ENCODE results near the gene SHISA9.

Gene SHISA9

DNA sequence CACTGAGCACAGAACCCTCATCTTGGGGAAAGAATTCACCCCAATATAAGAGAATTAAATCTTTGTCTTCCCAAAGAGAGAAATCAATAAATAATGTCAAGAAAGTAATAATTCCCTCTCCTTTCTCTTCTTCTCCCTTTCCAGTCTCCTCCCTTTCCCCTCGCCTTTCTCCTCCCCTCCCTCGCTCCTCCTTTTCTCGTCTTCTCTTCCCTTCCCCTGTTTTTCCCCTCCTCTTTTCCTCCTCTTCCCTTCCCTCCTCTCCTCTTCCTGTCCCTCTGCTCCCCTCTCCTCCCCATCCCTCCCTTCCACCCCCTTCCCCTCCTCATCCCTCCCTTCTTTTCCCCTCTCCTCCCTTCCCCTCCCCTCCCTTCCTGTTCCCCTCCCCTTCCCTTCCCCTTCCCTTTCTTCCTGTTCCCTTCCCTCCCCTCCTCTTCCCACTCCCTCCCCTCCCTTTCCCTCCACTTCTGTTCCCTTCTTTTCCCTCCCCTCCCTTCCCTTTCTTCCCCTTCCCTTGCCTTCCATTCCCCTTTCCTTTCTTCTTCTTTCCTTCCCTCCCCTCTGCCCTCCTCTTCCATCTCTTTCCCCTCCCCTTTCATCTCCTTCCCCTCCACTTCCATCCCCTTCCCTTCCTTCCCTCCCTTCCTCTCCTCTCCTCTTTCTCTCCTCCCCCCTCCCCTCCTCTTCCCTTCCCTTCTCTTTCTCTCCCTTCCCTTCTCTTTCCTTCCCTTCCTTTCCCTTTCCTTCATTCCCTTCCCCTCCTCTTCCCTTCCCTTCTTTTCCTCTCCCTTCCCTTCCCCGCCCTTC lies 363.6 kb downstream of the SHISA9 start:
- DNase-seq (ENCODE audit: low read depth, low spot score), result no peak

DNA sequence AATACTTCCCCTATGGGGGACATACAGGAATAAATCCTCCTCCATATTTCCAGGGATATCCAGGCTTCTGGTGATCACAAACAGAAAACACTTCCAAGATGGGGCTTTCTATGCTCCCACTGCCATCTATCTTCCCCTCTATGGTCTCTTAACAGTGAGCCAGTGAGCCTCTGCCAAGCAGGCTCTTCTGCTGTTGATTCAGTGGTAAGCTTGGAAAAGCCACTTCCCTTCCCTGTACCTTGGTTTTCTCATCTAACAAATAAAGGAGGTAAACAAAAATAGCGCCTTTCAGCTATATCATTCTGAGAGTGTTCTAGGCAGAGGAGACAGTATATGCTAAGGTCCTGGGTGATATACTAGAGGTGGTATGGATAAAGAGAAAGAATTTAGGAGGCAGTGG lies 368.0 kb downstream of the SHISA9 start:
- DNase-seq (ENCODE audit: low read depth, low spot score), result no peak

GRCh38 chr16:13269905-13270528 lies 368.6 kb downstream of the SHISA9 start:
- no peak for DNase-seq (ENCODE audit: low read depth, low spot score)

GRCh38 chr16:13270602-13271001 lies 369.2 kb downstream of the SHISA9 start:
- DNase-seq (ENCODE audit: low read depth, low spot score), result no peak

DNA sequence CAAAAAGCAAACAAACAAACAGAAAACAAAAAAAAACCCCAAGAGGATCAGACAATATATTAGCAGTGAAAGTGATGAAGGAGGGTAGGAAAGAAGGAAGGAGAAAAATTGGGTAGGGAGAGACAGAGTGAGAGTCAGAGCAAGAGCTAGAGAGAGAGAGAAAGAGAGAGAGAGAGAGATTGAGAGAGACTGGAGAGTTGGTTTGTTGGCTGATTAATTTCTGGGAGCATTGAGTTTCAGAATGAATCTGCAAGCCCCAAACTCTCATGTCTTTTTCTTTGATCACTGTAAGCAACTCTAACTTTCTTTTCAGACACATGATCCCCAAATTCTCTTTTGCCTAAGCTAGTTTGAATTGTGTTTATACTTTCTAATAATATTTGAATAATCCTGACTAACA lies 388.1 kb downstream of the SHISA9 start:
- no peak for DNase-seq (ENCODE audit: low read depth, low spot score)

Data from activated CD4-positive, CD25-positive, alpha-beta regulatory T cell treated with anti-CD3 and anti-CD28 coated beads, Interleukin-2, amount 50 U/mL, for 16 hours (primary cell).